GM18868 (cell line): ENCODE results near the gene C1orf232.

Source experiments
- ATAC-seq: cut with Tn5 transposase; IDR thresholded peaks from one replicate; pipeline ENCODE4 v1.9.1; 2021; ENCODE audit warnings: mild to moderate bottlenecking, moderate library complexity; ENCODE audit not compliant: unreplicated experiment

The C1orf232 gene

DNA sequence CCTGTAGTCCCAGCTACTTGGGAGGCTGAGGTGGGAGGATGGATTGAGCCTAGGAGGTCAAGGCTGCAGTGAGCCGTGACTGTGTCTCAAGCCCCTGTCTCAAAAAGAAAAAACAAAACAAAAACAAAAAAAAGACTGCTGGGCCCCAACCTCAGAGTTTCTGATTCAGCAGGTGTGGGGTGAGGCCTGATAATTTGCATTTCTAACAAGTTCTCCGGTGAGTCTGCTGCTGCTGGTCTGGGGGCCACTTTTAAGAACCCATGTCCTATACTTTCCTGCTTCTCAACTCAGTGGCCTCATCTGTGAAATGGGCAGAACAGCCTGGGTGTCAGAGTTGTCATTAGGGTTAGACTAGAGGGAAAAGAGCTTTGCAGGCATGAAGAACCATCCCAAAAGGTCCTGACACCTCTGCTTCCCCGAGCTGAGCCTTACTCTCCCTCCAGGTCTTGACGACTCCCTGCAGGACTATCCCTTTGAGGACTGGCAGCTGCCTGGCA is 11.3 kb upstream of the C1orf232 start:
- no peak for ATAC-seq

DNA sequence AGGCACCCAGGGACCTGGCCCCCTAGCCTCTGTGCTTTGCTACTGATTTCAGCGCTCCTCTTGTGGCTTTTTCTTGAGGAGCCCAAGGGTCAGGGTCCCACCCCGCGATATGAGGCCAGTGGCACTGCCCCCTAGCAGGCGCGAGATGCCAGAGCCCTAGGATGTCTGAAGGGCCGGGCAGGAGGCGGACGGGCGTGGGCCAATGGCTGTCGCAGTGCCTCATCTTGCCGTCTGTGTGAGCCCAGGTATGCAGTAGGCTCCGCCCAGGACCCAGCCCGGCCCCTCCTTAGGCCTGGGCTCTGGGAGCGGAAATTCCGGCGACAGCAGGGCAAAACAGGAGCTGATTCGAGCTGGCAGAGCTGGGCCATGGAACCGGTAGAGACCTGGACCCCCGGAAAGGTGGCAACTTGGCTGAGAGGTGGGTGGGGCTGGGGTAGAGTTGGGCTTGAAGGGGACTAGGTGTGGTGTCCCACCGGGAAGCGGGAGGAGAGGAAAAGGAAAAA is 8.5 kb upstream of the C1orf232 start, which contains the start of gene CNKSR1:
CNKSR1 (plus strand) TSS at position 310 of the 503 bp plus-strand sequence; CDS start at position 367, 57 bp downstream.
- no peak for ATAC-seq

DNA sequence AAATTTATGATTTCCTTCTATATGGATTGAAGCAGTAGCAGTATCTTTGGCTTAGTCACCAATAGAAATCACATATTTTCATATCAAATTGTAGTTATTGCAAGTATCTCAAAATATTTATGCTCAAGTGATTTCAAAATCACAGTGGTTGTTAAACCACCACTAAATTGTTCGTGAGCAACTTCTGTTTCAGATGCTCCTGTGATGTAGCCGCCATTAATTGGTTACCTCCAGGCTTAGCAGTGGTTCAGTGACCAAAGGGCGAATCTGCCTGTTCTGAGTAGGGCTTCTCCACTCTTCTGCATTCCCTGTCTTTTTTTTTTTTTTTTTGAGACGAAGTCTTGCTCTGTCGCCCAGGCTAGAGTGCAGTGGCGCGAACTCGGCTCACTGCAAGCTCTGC is 6.6 kb upstream of the C1orf232 start:
- ATAC-seq, result no peak

GRCh38 chr1:26171084-26172072 is 2.6 kb upstream of the C1orf232 start, which contains the start of gene ZNF593OS:
Gene ZNF593OS (minus strand): TSS chr1:26171832. CDS start chr1:26171661, 171 bp downstream.
- ATAC-seq, result no peak

DNA sequence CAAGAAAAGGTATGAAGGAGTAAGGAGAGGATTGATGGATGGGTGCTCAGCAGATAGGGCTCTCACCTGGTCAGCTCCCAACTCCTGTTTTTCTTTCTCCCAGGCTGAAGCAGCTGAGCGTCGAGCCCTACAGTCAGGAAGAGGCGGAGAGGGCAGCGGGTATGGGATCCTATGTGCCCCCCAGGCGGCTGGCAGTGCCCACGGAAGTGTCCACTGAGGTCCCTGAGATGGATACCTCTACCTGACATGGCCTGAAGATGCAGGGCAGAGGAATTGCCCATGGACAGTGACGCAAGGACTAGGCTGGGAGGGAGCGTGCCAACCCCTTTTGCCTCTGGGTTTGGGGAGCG is 1.7 kb upstream of the C1orf232 start:
- no peak for ATAC-seq

- ATAC-seq, result peak; percentile 93
Measured at GRCh38 chr1:26169669-26170471, 1.1 kb upstream of the C1orf232 start, which contains the start of gene ZNF593. Gene ZNF593 (plus strand): TSS chr1:26169908. CDS start chr1:26169984, 76 bp downstream.

- no peak for ATAC-seq
Measured at GRCh38 chr1:26169198-26169554, 413 bp upstream of the C1orf232 start.

DNA sequence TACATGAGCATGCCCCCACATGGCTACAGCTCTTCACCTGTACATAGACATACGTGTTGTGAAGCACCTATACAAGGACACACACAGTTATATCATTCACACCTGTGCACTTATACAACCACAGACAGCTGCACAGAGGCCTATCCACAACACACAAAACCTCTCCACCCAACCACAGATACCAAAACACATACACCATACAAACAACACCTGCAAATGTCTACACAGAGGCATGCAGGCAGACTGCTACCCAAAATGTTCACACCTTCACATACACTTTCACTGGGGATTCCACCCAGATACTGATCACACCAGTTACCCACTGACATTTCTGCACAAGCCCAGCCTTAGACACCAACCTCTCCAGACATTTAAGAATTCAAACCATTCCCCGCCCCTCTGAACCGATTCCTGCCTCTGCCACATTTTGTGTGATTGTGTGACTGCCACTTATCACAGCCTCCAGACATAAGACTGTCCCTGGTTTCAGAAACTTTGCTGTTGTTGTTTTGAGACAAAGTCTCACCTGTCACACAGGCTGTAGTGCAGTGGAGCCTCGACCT is 2.0 kb downstream of the C1orf232 start:
- ATAC-seq, result no peak

GRCh38 chr1:26164861-26165842 is 3.6 kb downstream of the C1orf232 start:
- no peak for ATAC-seq

- no peak for ATAC-seq
Measured at GRCh38 chr1:26164036-26164860, 4.5 kb downstream of the C1orf232 start.

- ATAC-seq, result no peak
Measured at GRCh38 chr1:26163684-26164035, 5.1 kb downstream of the C1orf232 start.

DNA sequence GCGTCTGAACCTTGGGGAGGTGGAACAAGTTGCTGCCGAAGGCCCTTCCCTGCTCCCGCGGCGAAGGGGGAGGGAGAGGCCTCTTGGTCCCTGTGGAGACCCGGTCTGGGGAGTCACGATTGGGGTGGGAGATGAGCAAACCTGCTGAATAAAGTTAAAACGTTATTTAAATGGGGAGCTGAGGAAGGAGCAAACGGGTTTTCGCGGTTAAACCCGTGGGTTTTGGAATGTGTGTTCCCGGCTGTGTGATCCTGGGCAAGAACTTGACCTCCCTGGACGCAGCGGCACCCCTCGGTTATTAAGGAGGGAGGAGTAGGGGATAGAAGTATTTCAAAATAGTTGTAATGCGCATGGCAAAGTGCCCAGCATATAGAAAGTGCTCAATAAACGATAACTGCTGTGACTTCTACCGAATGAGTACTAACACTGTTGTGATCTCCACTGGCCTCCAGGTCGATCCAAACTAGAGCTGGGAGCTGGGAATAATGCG is 6.5 kb downstream of the C1orf232 start:
- ATAC-seq, result no peak

DNA sequence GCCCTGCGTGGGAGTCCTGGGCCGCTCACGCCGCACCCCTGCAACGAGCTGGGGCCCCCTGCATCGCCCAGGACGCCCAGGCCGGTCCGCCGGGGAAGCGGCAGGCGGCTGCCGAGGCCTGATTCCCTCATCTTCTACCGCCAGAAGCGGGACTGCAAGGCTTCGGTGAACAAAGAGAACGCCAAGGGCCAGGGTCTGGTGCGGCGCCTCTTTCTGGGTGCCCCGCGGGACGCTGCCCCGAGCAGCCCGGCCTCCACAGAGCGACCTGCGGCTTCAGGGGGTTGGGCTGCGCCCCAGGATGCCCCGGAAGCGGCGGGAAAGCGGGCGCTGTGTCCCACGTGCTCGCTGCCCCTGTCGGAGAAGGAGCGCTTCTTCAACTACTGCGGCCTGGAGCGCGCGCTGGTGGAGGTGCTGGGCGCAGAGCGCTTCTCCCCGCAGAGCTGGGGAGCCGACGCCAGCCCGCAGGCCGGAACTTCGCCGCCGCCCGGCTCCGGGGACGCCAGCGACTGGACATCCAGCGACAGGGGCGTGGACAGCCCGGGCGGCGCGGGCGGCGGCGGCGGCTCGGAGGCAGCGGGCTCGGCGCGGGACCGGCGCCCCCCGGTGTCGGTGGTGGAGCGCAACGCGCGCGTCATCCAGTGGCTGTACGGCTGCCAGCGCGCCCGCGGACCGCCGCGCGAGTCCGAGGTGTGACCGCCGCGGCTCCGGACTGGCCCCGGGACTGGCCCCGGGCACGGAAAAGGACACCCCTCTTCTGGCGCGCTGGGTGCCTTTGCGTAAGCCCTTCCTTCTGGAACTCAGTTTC is 7.1 kb downstream of the C1orf232 start:
- no peak for ATAC-seq

- ATAC-seq, result no peak
Measured at GRCh38 chr1:26160527-26161414, 8.0 kb downstream of the C1orf232 start.

GRCh38 chr1:26159743-26160039 is 9.1 kb downstream of the C1orf232 start:
- no peak for ATAC-seq

GRCh38 chr1:26158908-26159742 is 9.6 kb downstream of the C1orf232 start, which contains the start of gene FAM110D:
Gene FAM110D (plus strand): TSS chr1:26159079. CDS start chr1:26161292, 2,213 bp downstream.
- no peak for ATAC-seq
